ENCODE results near the gene ARHGEF10L. TPM values are rescaled to one million over a fixed set of nuclear protein-coding genes. Genes with fewer than 3 reads are reported as not detected.

Gene ARHGEF10L
- total and polyA plus RNA-seq, 5 experiments from 2014 or later, result 0.27 to 0.34 TPM; not detected in 3

- ATAC-seq (no peak), DNase-seq (no peak)
- H3K4me1 Mint-ChIP-seq, result no peaks in the 10 kb centered on the region
- H3K27ac Mint-ChIP-seq, result no peak overlapping the region
- peaks cover 5 to 42% (median 18%) of the 10 kb centered on the region in 5 donors for H3K27me3 Mint-ChIP-seq
- POLR2A ChIA-PET, result no interaction called here
- H3K9me3 Mint-ChIP-seq, result no peaks in the 10 kb centered on the region
- H3K4me3 Mint-ChIP-seq, result no peak overlapping the region
- no peaks in the 10 kb centered on the region for H3K36me3 Mint-ChIP-seq
Observed at GRCh38 chr1:17527036-17527914, 12.2 kb upstream of the ARHGEF10L start.

- ATAC-seq (no peak), DNase-seq (no peak)
- Mint-ChIP-seq H3K4me3 (no peak overlapping the region), H3K9me3 (no peaks in the 10 kb centered on the region), H3K27me3 (peaks cover 3 to 37% (median 13%) of the 10 kb centered on the region in 5 donors), H3K4me1 (no peaks in the 10 kb centered on the region), H3K27ac (no peak overlapping the region), H3K36me3 (no peaks in the 10 kb centered on the region)
- POLR2A ChIA-PET, result no interaction called here
Observed at GRCh38 chr1:17529381-17529780, 10.1 kb upstream of the ARHGEF10L start.

DNA sequence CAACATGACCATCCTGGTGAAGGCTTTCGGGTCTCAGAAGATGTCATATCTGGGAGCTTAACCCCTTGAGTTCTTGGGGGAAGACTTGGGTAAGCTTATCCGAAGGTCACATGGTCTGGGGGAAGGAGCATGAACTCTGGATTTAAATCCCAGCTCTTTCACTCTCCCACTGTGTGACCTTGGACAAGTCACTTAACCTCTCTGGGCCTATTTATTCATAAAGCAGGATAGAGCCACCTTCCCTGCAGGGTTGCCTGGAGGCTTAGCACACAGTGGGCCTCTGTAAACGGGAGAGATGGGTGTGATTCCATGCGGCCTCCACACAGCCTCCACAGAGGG is 8.2 kb upstream of the ARHGEF10L start:
- H3K4me1 Mint-ChIP-seq, result no peaks in the 10 kb centered on the region
- no peaks in the 10 kb centered on the region for H3K9me3 Mint-ChIP-seq
- POLR2A ChIA-PET, result no interaction called here
- peaks cover 6 to 41% (median 19%) of the 10 kb centered on the region in 5 donors for H3K27me3 Mint-ChIP-seq
- no peaks in the 10 kb centered on the region for H3K36me3 Mint-ChIP-seq
- H3K27ac Mint-ChIP-seq, result no peak overlapping the region
- no peak overlapping the region for H3K4me3 Mint-ChIP-seq
- DNase-seq (no peak), ATAC-seq (no peak)

DNA sequence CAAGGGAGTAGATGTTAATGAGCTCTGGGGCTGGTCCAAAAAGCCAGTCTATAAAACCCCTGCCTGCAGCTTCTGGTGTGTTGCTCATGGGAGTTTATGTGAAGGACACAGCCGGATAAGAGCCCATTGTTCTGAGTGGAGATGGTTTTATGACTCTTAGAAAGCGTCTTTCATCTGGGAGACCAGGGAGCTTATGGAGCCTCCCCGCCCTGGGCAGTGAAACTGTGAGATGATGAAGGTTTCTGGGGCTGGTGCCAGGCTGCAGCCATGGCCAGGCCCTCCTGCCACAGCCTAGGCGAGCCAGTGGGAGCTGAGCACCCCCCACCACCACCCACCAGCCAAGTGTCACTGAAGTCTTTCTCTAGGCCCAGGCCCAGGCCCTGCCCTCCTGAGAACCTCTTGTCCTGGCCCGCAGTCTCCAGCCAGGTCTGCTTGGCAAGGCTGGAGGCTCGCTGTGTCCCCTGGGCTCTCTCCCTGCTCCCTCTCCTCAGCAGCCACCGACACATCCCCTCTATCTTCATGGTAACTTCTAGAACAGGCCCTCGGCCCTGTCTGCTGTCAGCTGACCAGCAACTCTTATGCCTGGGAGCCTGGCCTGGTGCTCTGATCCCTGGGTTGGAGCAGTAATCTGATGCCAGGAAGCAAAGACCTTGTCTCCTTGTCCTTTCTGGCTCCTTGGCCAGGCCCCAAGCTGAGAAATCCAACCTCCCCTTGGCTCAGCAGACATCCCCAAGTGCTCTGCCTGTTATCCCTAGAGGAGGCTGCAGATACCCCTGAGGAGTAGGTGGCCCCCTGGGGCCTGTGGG is 7.6 kb upstream of the ARHGEF10L start:
- Mint-ChIP-seq H3K36me3 (no peaks in the 10 kb centered on the region), H3K9me3 (no peaks in the 10 kb centered on the region), H3K27me3 (peaks cover 8 to 47% (median 23%) of the 10 kb centered on the region in 5 donors), H3K27ac (peak overlapping the region in 1 of 10 donors; percentile 35), H3K4me1 (no peaks in the 10 kb centered on the region), H3K4me3 (no peak overlapping the region)
- POLR2A ChIA-PET, result no interaction called here
- DNase-seq (no peak), ATAC-seq (no peak)

GRCh38 chr1:17533201-17533600 is 6.3 kb upstream of the ARHGEF10L start:
- DNase-seq, result no peak
- H3K36me3 Mint-ChIP-seq, result no peaks in the 10 kb centered on the region
- no peaks in the 10 kb centered on the region for H3K9me3 Mint-ChIP-seq
- no peak overlapping the region for H3K27ac Mint-ChIP-seq
- POLR2A ChIA-PET, result no interaction called here
- H3K27me3 Mint-ChIP-seq, result peaks cover 14 to 51% (median 31%) of the 10 kb centered on the region in 5 donors
- H3K4me1 Mint-ChIP-seq, result peaks cover 0 to under 1% (median 0%) of the 10 kb centered on the region in 4 donors
- H3K4me3 Mint-ChIP-seq, result no peak overlapping the region
- no peak for ATAC-seq

GRCh38 chr1:17535300-17535936 is 4.1 kb upstream of the ARHGEF10L start:
- peaks cover 14 to 53% (median 37%) of the 10 kb centered on the region in 5 donors for H3K27me3 Mint-ChIP-seq
- H3K4me1 Mint-ChIP-seq, result peaks cover 4 to 11% (median 7%) of the 10 kb centered on the region in 4 donors
- H3K4me3 Mint-ChIP-seq, result no peak overlapping the region
- no peaks in the 10 kb centered on the region for H3K36me3 Mint-ChIP-seq
- ATAC-seq (no peak), DNase-seq (no peak)
- H3K9me3 Mint-ChIP-seq, result no peaks in the 10 kb centered on the region
- POLR2A ChIA-PET, result no interaction called here
- H3K27ac Mint-ChIP-seq, result no peak overlapping the region

- H3K4me3 Mint-ChIP-seq, result peak overlapping the region in 3 of 10 donors; percentile 6 to 72 (median 43)
- peaks cover 19 to 63% (median 48%) of the 10 kb centered on the region in 5 donors for H3K27me3 Mint-ChIP-seq
- H3K27ac Mint-ChIP-seq, result no peak overlapping the region
Observed at GRCh38 chr1:17538010-17538409, 1.5 kb upstream of the ARHGEF10L start.

DNA sequence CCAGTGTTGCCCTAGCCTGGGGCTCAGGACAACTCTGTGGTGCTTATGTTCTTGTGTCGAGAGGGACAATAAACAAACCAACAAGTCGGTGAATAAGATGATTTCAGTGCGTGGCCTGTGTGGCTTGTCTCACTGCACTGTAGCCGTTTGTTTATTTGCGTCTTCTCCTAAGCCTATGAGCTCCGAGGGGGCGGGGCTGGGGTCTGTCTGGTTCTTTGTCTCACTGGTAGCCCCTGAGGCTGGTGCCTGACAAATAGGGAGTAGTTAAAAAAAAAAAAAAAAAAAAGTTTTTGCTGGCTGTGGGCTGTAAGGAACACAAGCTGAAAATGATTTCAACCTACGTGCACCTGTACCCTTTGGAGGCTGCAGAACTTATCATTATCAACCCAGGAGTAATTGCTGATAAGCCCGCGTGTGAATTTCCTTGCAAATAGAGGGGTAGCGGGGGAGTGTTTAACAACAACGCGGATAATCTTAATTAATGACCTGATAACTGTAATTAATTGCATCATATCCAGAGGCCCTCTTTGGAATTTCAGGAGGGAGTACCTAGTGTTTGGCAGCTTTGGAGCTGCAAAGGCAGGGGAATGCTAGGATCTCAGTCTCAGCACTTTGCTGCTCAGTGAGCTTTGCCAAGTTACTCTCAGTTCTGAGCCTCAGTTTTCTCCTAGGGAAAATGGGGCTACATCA is 925 bp upstream of the ARHGEF10L start:
- no peak for ATAC-seq
- peak overlapping the region in 9 of 10 donors; percentile 6 to 78 (median 71) for H3K4me3 Mint-ChIP-seq
- H3K4me1 Mint-ChIP-seq, result peaks cover 4 to 18% (median 12%) of the 10 kb centered on the region in 4 donors

More at GRCh38 chr1:17538010-17538409, 1.5 kb upstream of the ARHGEF10L start:
- Mint-ChIP-seq H3K9me3 (no peaks in the 10 kb centered on the region), H3K36me3 (no peaks in the 10 kb centered on the region), H3K4me1 (peaks cover 4 to 18% (median 12%) of the 10 kb centered on the region in 4 donors)
- POLR2A ChIA-PET, result no interaction called here
- DNase-seq, result no peak
- ATAC-seq, result no peak

GRCh38 chr1:17539118-17539476 is 401 bp upstream of the ARHGEF10L start:
- Mint-ChIP-seq H3K36me3 (no peaks in the 10 kb centered on the region), H3K27ac (no peak overlapping the region), H3K4me1 (peaks cover 4 to 18% (median 12%) of the 10 kb centered on the region in 4 donors), H3K27me3 (peaks cover 19 to 67% (median 49%) of the 10 kb centered on the region in 5 donors), H3K9me3 (no peaks in the 10 kb centered on the region), H3K4me3 (peak overlapping the region in 9 of 10 donors; percentile 26 to 78 (median 71))
- no peak for DNase-seq
- POLR2A ChIA-PET, result no interaction called here
- ATAC-seq, result no peak

More for the DNA sequence above, 925 bp upstream of the ARHGEF10L start:
- POLR2A ChIA-PET, result no interaction called here
- Mint-ChIP-seq H3K36me3 (no peaks in the 10 kb centered on the region), H3K27ac (no peak overlapping the region), H3K9me3 (no peaks in the 10 kb centered on the region), H3K27me3 (peaks cover 19 to 63% (median 49%) of the 10 kb centered on the region in 5 donors)
- DNase-seq, result no peak

GRCh38 chr1:17540255-17541001 is 930 bp downstream of the ARHGEF10L start:
- Mint-ChIP-seq H3K4me3 (peak overlapping the region in 9 of 10 donors; percentile 28 to 74 (median 57)), H3K4me1 (peaks cover 4 to 18% (median 12%) of the 10 kb centered on the region in 4 donors), H3K27me3 (peaks cover 22 to 72% (median 52%) of the 10 kb centered on the region in 5 donors), H3K27ac (peak overlapping the region in 1 of 10 donors; percentile 44), H3K9me3 (peaks cover 0 to 6% (median 0%) of the 10 kb centered on the region in 9 donors), H3K36me3 (no peaks in the 10 kb centered on the region)
- no peak for ATAC-seq
- DNase-seq, result no peak
- POLR2A ChIA-PET, result no interaction called here

DNA sequence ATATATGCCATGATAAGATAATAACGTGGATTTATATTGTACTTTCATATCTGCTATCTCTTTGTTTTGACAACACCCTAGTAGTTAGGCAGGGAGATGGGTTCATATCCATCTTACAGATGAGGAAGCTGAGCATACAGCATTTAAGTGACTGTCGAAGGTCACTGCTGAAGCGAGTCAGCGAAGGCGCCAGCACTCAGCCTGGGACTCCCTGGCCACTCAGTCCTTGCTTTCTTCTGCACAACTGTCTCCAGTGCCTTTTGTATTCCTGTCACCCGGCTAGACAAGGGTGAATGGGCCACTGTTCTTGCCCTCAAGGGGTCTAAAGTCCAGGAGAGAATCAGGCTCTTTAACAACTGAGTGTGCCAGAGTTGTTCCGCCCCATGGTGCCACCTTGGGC is 3.1 kb downstream of the ARHGEF10L start:
- H3K4me1 Mint-ChIP-seq, result peaks cover 4 to 18% (median 12%) of the 10 kb centered on the region in 4 donors
- no peaks in the 10 kb centered on the region for H3K36me3 Mint-ChIP-seq
- POLR2A ChIA-PET, result no interaction called here
- no peak for DNase-seq
- ATAC-seq, result no peak
- peaks cover 0 to 6% (median 0%) of the 10 kb centered on the region in 9 donors for H3K9me3 Mint-ChIP-seq
- H3K27me3 Mint-ChIP-seq, result peaks cover 16 to 61% (median 37%) of the 10 kb centered on the region in 5 donors
- H3K4me3 Mint-ChIP-seq, result no peak overlapping the region
- no peak overlapping the region for H3K27ac Mint-ChIP-seq
